Large intestine (tissue), 3 donors: ENCODE data around the gene SYNDIG1. TPM values are rescaled to one million over a fixed set of nuclear protein-coding genes. Genes with fewer than 3 reads are reported as not detected.

Experiments used
- DNase-seq, 2 donors: peaks; one replicate each; pipeline versions ENCODE4 v3.0.0 to v3.0.0-alpha.2; 2013
- H3K27ac ChIP-seq: one replicate; pipeline ENCODE4 v1.5.1; 2013; ENCODE audit warnings: low read length
- H3K27me3 ChIP-seq: 2 replicates; pipeline ENCODE4 v1.6.1; 2013; ENCODE audit warnings: low read length; ENCODE audit not compliant: control insufficient read depth, insufficient read depth
- H3K36me3 ChIP-seq: 2 replicates; pipeline ENCODE4 v1.6.1; 2013; ENCODE audit warnings: low read length; ENCODE audit not compliant: control insufficient read depth, insufficient read depth
- H3K4me1 ChIP-seq: one replicate; pipeline ENCODE4 v1.6.1; 2013; ENCODE audit warnings: low read length; ENCODE audit not compliant: control insufficient read depth, insufficient read depth
- H3K4me3 ChIP-seq: one replicate; pipeline ENCODE4 v1.5.1; 2013; ENCODE audit warnings: low read length
- H3K9me3 ChIP-seq: one replicate; pipeline ENCODE4 v1.6.1; 2013; ENCODE audit warnings: mild to moderate bottlenecking, low read depth, low read length, moderate library complexity; ENCODE audit not compliant: control insufficient read depth
- WGBS: methylation state at CpG from one replicate; pipeline ENCODE4 v1.1.5; 2013; ENCODE audit warnings: low lambda C conversion rate; ENCODE audit not compliant: insufficient coverage; 5-methylcytosine and 5-hydroxymethylcytosine counted together
- polyA plus RNA-seq: library from polyadenylated mRNA; unstranded; fragments of 120-200 nt; gene quantifications from one replicate; pipeline ENCODE4 v1.2.1, GENCODE V29; 2013

The SYNDIG1 gene
- polyA plus RNA-seq, 1 donor, result 2.0 TPM

DNA sequence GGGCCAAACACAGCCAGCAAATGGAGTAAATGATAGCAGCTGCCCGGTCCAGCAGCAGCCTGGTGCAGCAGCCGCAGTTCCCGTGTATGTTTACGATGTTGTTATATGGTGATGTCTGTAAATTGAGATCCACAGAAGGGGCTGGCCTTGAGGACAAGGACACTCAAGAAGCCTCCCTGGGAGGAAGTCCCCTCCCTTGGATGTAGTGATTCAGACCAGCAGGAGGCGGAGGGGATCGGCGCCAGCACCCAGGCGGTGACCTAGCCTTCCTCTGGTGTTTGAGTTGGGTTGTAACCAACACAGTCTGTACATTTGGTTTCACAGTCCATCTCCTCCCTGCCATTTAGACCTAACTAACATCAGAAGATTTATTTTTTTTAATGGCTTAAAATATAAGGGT lies 187.8 kb downstream of the SYNDIG1 start:
- peaks cover 6% of the 10 kb centered on the region for H3K4me1 ChIP-seq
- no peaks in the 10 kb centered on the region for H3K27me3 ChIP-seq
- no peaks in the 10 kb centered on the region for H3K36me3 ChIP-seq
- H3K9me3 ChIP-seq, result peaks cover 2% of the 10 kb centered on the region
- no peak overlapping the region for H3K4me3 ChIP-seq
- no CpG with 5 or more reads among the region's 8 CpGs for WGBS
- DNase-seq, result no peak
- no peak overlapping the region for H3K27ac ChIP-seq

DNA sequence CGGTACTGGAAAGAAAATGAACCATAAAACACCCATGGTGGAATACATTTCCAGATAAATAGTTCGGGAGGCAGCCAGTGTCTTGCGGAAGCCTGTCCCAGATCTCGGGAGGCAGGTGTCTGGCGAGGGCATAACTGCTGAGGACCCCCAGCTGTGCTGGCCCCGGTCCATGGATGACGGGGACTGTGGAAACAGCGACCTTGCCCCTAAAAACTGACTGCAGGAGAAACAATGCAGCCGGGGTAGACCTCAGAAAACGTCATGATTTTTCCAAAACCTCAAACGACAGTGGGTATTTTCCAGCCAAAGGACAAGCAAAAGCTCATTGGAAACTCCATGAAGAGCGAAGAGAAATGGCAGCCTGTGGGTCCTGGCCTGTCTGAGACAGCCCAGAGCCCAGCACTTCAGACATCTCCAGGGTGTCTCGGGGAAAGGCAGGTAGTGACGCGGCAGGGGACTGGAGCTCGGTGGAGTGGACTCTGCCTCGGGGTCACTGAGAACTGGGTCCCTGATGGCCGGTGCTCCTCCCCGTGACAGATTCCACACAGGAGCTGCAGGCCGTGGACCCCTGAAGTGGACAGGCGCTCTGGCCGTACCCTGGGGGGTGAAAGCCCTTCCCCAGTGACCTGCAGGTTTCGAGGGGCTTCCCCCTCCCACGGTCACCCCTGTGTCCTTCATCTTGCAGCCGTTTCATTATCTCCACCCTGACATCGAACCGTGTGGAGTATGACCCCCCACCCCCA lies 188.6 kb downstream of the SYNDIG1 start:
- peaks cover 2% of the 10 kb centered on the region for H3K9me3 ChIP-seq
- no peaks in the 10 kb centered on the region for H3K4me1 ChIP-seq
- 40% methylated on average over 1 of the region's 27 CpGs for WGBS
- H3K36me3 ChIP-seq, result no peaks in the 10 kb centered on the region
- H3K27ac ChIP-seq, result no peak overlapping the region
- no peaks in the 10 kb centered on the region for H3K27me3 ChIP-seq
- H3K4me3 ChIP-seq, result no peak overlapping the region
- DNase-seq, result no peak

DNA sequence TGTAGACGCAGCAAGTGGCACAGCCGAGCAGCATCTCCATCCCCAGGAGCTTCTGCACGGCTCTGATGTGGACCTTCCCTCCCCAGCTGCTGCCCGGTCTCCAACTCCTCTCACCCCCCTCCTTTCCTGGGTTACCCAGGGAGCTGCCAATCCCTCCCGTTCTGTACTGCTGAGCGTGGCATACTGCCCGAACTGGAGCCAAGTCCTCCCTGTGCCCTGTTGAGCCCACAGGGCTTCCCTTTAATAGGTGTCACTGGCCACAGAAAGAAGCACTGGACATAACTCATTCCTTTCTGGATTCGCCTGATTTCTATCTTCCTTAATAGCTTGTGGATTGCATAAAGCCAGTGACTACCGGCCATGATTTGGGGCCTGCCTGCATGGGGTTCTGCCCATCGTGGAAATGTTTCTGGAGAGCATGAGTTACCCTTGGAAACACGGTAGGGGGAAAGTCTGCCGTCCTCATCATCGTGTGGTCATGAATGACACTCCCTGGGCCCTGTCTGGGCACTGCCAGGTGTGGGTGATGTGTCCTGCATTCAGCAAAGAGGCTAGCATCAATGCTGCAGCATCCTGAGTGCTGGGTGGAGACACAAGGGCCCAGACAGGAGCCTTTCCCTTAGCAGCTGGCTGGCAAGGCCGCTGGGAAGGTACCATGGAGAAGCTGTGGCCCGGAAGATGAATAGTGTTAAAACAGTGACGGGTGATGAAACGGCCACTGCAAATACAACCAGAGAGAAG lies 189.7 kb downstream of the SYNDIG1 start:
- Histone ChIP-seq H3K4me3 (no peak overlapping the region), H3K27ac (no peak overlapping the region), H3K27me3 (no peaks in the 10 kb centered on the region), H3K9me3 (peaks cover 2% of the 10 kb centered on the region), H3K36me3 (no peaks in the 10 kb centered on the region), H3K4me1 (no peaks in the 10 kb centered on the region)
- WGBS, result no CpG with 5 or more reads among the region's 17 CpGs
- DNase-seq, result no peak

DNA sequence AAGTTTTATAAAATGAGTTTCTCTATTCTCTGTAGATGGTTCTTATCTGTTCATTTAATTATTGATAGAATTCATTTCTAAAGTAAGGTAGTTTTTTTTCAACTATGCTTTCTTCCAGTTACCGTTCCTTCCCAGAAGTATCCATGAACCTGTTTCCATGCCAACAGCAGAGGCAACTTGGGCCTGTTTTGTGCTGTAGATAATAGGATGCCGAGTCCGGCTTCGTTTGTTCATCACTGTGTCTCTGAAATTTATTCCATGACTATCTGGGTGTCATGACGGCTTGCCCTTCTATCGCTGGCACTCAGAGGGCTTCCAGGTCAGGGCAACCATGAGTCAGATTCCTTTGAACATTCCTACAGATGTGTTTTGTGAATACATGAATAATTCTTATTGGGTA lies 190.4 kb downstream of the SYNDIG1 start:
- Histone ChIP-seq H3K36me3 (no peaks in the 10 kb centered on the region), H3K27me3 (no peaks in the 10 kb centered on the region), H3K27ac (no peak overlapping the region), H3K4me3 (no peak overlapping the region), H3K9me3 (no peaks in the 10 kb centered on the region), H3K4me1 (no peaks in the 10 kb centered on the region)
- DNase-seq, result no peak
- no CpG with 5 or more reads among the region's 6 CpGs for WGBS

DNA sequence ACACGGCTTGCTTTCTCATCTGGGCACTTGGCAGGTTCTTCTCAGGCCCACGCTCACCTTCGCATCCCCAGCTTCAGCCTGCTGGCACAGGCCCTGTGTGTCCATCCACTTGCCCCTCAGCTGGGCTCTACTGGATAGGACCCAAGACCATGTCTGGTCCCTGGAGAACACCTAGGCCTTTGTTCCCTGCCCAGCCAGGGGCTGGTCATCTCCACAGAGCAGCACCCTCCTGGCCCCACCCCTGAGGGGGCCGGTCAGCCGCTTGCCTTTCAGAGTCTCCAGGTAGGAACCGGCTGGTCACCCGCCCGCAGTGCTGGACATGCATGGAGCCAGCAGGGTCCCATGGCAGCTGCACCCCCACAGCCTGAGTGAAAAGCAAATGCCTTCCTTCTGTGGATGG lies 191.2 kb downstream of the SYNDIG1 start:
- WGBS, result no CpG with 5 or more reads among the region's 8 CpGs
- no peak for DNase-seq
- Histone ChIP-seq H3K27ac (no peak overlapping the region), H3K4me3 (no peak overlapping the region), H3K36me3 (no peaks in the 10 kb centered on the region), H3K27me3 (no peaks in the 10 kb centered on the region), H3K4me1 (no peaks in the 10 kb centered on the region), H3K9me3 (no peaks in the 10 kb centered on the region)

DNA sequence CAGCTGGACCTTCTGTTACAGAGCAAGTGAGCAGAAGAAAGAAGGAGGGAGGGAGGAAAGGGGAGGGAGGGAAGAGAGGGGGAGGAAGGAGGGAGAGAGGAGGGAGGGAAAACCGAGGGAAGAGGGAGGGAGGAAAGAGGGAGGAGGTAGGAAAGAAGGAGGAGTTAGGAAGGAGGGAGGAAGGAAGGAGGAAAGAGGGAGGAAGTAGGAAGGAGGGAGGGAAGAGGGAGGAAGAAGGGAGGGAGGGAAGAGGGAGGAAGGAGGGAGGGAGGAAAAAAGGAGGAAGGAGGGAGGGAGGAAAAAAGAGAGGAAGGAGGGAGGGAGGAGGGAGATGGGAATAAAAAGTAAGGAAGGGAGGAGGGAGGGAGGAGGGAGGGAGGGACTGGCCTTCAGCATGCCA lies 191.8 kb downstream of the SYNDIG1 start:
- no CpG with 5 or more reads among the region's 1 CpG for WGBS
- DNase-seq, result no peak
- Histone ChIP-seq H3K4me3 (no peak overlapping the region), H3K27ac (no peak overlapping the region), H3K36me3 (no peaks in the 10 kb centered on the region), H3K4me1 (no peaks in the 10 kb centered on the region), H3K27me3 (no peaks in the 10 kb centered on the region), H3K9me3 (no peaks in the 10 kb centered on the region)

DNA sequence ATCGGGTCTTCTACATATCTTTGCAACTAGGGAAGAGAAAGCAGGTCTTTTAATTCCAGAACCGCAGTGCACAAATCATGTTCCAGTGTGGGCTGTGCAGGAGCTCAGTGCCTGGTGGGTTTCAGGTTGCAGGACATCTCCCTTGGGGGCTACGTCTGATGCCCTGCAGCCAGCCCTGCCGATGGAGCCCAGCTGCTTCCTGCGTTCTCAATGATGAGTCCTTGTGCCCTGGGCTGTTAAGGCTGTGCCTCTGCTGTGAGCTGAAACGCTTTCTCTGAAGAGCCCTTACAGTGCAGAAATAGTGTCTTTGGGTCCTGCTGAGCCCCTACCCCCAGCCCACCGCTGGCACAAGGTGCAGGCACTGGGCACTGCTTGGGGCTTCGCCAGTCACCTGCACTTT lies 192.9 kb downstream of the SYNDIG1 start:
- Histone ChIP-seq H3K27me3 (no peaks in the 10 kb centered on the region), H3K9me3 (no peaks in the 10 kb centered on the region), H3K4me3 (no peak overlapping the region), H3K4me1 (no peaks in the 10 kb centered on the region), H3K27ac (no peak overlapping the region), H3K36me3 (no peaks in the 10 kb centered on the region)
- DNase-seq, result no peak
- 100% methylated on average over 1 of the region's 8 CpGs for WGBS

DNA sequence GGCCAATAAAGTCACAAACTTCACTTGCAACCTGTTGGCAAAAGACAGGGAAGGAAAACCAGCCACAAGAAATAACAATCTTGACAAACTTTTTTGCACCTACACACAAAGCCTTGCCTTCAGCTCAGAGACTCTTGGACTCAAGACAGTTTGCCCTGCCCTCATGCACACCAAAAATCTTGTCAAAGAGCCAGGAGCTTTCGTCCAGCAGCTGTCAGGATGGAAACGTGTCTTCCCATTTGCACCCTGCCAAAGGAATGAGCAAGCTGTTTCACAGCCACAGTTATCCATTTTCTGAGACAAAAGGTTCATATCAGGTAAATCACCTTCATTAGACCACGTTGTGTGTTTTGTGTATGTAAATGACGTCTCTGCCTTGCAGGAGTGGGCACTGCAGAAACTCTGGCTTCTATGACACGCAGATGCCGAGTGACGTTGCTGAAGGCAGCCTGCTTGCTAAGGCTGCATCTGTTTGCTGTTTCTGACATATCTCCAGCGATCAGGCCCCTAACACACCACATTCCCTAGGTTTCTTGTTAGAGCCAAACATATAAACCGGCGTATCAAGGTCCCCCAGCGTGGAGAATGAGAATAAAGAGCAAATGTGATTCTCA lies 193.4 kb downstream of the SYNDIG1 start:
- WGBS, result no CpG with 5 or more reads among the region's 11 CpGs
- no peaks in the 10 kb centered on the region for H3K9me3 ChIP-seq
- DNase-seq, result no peak
- H3K36me3 ChIP-seq, result no peaks in the 10 kb centered on the region
- H3K4me1 ChIP-seq, result no peaks in the 10 kb centered on the region
- H3K27me3 ChIP-seq, result no peaks in the 10 kb centered on the region
- no peak overlapping the region for H3K27ac ChIP-seq
- no peak overlapping the region for H3K4me3 ChIP-seq

DNA sequence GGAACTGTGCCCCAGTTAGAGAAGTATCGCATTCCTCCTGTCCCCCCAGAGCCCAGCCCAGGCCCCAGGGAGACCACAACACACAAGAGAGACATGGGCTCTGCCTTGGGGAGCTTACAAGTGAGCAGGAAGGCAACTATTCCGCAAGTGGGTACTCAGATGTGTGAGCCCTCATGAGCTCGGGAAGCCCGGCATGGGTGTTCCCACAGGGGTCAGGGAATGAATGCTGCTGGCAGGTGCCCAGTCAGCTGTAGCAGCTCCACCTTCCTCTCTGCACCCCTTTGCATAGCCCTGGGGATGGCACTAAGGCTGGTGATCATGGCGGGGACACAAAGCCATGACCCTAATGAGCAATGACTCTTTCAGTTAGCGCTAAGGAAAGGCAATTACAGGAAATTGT lies 194.1 kb downstream of the SYNDIG1 start:
- no peaks in the 10 kb centered on the region for H3K36me3 ChIP-seq
- DNase-seq, result no peak
- WGBS, result no CpG with 5 or more reads among the region's 6 CpGs

DNA sequence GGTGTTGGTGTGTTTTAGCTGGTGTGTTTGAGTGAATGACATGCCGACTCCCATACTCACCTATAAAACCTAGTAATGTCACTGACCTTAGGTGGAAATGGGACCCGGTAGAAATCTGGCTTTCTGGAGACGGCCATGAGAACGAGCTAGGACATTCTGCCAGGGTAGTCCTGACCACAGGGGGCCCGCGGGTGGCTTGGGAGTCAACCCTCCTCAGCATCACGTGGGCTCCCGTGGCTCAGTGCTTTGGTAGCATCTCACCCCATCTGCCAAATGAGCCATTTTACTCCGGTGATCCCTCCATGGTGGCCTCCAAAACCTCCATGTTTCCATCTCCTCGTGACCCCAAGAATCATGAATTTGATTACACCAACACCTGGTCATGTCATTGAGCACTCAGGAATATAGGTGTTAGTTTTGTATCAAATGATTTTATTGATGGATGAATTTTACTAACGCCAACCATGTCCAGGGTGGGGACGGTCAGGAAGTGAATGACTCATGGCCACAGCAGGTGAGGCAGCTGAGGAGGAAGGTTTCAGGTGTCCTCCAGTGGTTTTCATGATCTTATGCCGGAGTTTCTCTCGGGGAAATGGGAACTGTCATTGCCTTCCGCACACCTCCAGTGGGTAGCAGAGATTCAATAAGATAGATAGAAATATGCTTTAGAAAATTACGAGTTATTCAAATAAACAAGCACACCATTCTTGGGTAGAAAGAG lies 195.0 kb downstream of the SYNDIG1 start:
- Histone ChIP-seq H3K4me3 (no peak overlapping the region), H3K27ac (no peak overlapping the region), H3K36me3 (no peaks in the 10 kb centered on the region), H3K9me3 (no peaks in the 10 kb centered on the region), H3K4me1 (no peaks in the 10 kb centered on the region), H3K27me3 (no peaks in the 10 kb centered on the region)
- DNase-seq, result no peak
- no CpG with 5 or more reads among the region's 16 CpGs for WGBS

More for the DNA sequence above, 194.1 kb downstream of the SYNDIG1 start:
- H3K9me3 ChIP-seq, result no peaks in the 10 kb centered on the region
- H3K27ac ChIP-seq, result no peak overlapping the region
- H3K27me3 ChIP-seq, result no peaks in the 10 kb centered on the region
- no peaks in the 10 kb centered on the region for H3K4me1 ChIP-seq
- H3K4me3 ChIP-seq, result no peak overlapping the region
